ENCODE results near the gene EMC6.

- no peak for TF ChIP-seq ZNF792 (CRISPR knock-in tag; IDR thresholded peaks at IDR 0.05)
- TF ChIP-seq ZFP41 (CRISPR knock-in tag; IDR thresholded peaks at IDR 0.05; ENCODE audit: borderline replicate concordance), result no peak
- TF ChIP-seq ZNF142 (CRISPR knock-in tag; IDR thresholded peaks at IDR 0.05), result no peak
- no peak for TF ChIP-seq POGK (CRISPR knock-in tag; conservative IDR thresholded peaks at IDR 0.05)
- TF ChIP-seq ELK4 (CRISPR knock-in tag; IDR thresholded peaks at IDR 0.05; ENCODE audit: borderline replicate concordance), result no peak
- no peak for TF ChIP-seq RELA (CRISPR knock-in tag; IDR thresholded peaks at IDR 0.05)
- no peak for TF ChIP-seq PREB (CRISPR knock-in tag; IDR thresholded peaks at IDR 0.05)
- no peak for TF ChIP-seq ATF2 (CRISPR knock-in tag; IDR thresholded peaks at IDR 0.05)
- TF ChIP-seq FOXJ3 (CRISPR knock-in tag; IDR thresholded peaks at IDR 0.05; ENCODE audit: borderline replicate concordance), result no peak
- no peak for TF ChIP-seq ZBTB39 (CRISPR knock-in tag; IDR thresholded peaks at IDR 0.05)
- no peak for TF ChIP-seq MYNN (CRISPR knock-in tag; IDR thresholded peaks at IDR 0.05; ENCODE audit: low read depth)
Measured at GRCh38 chr17:3685174-3685573, 16.6 kb downstream of the EMC6 start.

All from HepG2 (cell line).